Right kidney (tissue), 1 donor: Measurements from ENCODE around the gene TSPAN12.

Experiments
- DNase-seq: peaks from one replicate; pipeline ENCODE4 v3.0.0-alpha.2; 2016

The TSPAN12 gene

DNA sequence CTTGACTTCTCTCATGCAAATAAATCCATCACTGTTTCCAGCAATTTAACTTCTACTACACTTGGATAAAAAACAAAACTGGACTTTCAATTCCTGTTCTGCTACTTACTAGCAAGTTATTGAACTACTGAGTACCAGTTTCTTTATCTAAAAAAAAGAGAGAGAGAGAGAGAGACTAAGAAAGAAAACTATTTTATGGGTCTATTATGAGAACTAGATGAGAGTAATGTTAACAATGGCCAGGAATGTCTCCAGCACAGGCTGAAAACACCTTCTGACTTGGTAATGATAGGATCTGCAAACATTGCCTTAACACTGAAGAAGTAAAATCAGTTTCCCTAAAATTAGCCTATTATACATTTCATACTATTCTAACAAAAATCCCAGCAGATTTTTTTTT, 5.2 kb downstream of the TSPAN12 start:
- DNase-seq: no peak

DNA sequence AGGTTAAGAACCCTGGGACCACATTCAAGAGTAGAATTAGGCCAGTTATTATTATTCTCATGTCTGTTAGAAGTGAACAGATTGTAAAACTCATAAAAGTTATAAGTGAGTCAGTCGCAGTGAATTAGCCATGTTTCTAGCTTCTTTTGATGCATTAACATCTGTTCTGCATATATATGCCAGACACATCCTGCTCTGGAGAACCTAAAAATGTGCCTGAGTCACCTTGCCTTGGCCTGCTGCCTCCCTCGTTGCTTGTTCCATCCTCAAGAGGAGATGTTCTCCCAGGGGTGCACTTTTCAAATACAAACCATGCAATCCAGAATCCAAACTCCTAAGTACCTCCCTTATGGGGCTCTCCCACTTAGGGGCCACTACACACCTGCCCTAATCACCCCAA, 14.8 kb downstream of the TSPAN12 start:
- DNase-seq: no peak

DNA sequence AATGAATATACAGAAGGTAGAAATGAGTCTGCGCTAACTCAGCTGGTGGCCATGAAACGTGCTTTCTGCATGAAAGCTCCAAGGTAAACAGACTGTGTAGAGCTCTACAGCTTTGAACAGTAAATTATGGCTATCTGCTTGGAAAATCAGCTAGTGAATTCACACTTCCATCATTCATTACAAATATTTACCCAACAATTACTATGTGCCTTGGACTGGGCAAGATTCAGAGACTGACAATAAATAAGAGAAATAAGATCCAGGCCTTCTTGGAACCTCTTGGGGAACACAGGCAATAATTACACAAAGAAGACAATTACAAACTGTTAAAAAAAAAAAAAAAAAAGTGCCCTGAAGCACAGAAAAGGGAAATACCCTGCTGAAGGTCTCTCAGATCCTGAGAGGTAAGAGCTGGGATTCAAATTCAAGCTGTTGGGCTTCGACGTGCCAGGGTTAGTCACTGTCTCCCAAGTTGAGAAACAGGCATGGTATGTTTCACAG, 15.8 kb downstream of the TSPAN12 start:
- DNase-seq: no peak

DNA sequence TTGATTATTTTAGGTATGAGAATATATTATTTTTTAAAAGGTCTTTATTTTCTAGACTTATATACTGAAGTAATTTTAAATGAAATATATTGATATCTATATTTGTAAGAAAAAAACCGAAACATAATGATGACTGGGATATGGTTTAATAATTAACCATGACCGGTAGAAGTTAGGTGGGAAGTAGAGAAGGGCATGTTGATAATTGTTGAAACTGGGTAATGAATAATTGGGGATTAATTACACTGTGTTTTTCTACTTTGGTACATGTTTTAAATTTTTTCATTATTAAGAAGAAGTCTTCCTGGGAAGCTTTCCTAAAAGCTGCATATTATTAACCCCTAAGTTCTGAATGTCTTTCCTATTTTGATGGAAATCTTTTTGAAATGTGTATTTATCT, 16.3 kb downstream of the TSPAN12 start:
- DNase-seq: no peak

DNA sequence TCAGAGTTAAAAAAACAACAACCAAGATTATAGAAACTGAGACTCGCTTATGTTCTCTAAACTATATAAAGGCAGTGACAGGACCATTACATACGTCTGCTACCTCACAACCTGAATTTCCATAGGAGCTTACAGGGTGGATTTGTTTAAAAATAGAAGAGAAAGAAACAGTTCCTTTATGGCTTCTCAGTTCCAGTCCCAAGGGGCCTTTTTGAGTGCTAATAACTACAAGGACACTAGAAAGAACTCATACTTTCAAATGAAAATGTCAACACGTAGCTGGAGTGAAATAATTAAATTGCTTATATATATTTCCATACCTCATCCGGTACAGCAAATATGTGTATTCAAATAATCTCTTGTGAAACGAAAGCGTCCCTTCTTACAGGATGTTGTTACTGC, 19.7 kb downstream of the TSPAN12 start:
- DNase-seq: no peak

DNA sequence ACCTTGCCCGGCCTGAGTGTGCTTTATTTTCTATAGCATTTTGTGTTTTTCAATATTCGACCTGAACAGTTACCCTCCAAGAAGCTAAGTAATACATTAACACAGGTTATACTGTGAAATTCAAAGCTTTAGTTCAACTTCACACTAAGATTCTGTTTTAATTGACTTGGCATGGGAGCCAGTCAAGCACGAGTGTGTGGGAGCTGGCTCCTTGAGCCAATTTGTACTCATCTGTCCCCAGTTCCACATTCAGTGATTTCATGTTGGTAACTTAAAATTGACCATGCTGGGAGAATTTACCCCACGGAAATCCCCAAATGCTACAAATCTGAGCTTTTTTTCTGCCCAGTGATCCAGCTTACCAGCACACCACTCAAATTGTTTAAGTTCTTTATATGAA, 20.3 kb downstream of the TSPAN12 start:
- peak; percentile 23 for DNase-seq

DNA sequence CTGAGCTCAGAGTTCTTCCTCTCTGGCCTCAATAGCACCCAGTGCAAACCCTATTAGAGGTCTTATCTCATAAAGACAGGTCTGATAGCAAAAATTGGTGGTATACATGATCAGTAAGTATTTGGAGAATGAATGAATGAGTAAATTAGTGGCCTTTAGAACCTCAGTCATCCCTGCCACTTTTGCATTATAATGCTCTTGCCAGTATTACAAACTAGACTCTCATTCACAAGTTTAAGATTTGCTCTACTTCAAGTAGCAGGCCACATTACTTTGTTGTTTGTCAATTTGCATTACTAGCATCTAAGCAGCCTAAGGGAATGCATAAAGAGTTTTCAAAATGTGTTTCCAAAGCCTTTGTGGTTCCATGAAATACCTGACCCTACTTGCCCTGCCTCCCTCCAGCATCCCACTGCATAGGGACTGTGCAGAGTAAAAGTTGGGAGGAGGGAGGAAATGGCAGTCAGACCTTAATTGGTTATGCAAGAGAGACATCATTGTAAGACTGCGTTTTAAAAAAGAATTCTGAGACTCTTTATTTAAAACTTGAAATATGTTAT, 21.3 kb downstream of the TSPAN12 start:
- no peak for DNase-seq

DNA sequence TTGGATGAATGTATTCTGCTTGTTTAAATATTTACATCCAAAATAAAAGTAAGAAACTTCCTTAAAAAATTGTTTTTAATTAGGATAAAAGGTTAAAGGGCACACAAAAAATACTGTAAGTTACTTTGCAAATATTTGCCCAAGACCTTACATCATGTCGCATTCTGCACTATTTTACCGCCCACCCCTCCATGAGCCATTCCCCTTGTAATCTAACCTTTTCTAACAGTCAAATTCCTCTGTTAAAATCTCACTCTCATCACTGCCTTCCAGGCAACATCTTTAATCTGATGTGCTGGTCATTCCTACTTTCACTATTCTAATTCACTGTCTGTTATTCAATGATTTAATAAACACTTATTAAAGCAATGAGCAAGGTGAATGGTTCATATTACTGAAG, 23.2 kb downstream of the TSPAN12 start:
- DNase-seq: no peak

DNA sequence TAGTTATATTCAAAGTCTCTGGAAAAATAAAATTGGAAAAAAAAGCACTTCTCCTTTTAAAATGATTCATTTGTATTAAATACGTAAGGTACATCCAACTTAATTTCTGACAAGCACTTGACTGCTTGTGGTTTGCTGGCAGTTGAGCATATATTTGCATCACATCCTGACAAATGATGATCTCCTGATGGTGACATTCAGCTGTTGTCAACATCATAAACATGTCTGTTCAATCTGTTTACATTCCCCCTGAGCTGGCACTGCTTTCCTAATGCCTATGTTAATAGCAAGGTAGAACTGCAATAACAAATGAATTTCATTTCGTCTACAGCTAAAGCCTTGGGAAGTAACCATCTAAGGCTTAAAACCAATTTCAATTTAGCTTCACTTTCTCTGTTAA, 24.4 kb downstream of the TSPAN12 start:
- DNase-seq: no peak

DNA sequence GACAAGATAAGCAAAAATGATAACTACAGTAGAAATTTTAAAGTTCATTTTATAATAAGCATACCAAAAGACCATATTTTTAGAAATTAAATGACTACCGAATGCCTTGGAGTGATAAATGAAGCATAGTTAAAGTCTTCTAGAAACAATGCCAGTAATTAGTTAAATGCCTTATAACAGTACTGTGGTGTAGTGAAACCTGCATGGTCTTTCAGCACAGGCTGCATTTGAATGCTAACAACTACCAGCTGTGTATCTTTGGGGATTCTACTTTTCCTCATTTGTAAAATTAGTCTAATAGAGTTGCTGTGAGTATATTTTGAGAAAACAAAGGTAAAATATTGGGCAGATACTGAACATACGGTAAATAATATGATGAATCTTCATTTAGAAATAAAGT, 25.1 kb downstream of the TSPAN12 start:
- DNase-seq: no peak

DNA sequence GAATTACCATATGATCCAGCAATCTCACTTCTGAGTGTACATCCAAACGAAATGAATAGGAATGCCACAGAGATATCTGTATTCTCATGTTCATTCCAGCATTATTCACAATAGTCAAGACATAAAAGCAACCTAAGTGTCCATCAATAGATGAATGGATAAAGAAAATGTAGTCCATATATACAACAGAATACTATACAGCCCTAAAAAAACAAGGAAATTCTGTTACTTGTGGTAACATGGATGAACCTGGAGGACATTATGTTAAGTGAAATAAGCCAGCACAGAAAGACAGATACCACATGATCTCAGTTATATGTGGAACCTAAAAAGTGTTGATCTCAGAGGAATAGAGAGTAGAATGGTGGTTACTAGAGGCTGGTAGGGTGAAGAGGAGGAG, 26.7 kb downstream of the TSPAN12 start:
- DNase-seq: no peak

DNA sequence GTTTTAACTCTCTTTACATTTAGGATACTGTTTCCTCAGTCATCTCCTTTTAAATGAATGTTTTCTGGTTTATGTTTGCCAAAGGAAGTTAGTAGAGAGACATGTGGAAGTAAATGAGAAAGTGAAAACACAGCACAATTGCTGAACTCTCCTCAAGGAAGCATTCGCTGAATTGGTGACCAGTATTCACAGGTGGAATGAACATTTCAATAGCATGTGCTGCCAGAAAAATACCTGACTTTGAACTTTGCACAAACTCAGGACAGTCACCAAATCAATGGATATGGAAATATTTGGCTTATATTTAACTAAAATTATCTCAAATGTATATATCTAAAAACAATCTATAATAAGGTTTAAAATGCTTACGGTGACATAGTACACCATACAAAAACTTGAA, 28.5 kb downstream of the TSPAN12 start:
- DNase-seq: no peak

DNA sequence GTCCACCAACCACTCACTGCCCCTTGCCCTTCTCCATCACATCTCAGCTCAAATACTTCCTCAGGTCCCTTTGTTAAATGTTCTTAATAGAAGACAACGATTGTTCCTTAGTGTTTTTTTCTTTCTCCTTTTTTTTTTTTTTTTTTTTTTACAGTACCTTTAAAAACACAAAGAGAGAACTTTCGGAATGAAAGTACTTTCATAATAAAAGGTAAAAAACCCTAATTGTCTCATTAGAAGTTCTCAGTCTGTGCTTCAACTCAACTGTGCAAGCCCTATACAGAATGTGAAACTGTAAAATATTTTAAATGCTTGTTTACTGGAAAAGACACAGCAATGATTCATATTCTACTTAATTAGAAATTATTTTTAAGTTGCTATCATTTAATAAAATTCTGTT, 29.4 kb downstream of the TSPAN12 start:
- no peak for DNase-seq

DNA sequence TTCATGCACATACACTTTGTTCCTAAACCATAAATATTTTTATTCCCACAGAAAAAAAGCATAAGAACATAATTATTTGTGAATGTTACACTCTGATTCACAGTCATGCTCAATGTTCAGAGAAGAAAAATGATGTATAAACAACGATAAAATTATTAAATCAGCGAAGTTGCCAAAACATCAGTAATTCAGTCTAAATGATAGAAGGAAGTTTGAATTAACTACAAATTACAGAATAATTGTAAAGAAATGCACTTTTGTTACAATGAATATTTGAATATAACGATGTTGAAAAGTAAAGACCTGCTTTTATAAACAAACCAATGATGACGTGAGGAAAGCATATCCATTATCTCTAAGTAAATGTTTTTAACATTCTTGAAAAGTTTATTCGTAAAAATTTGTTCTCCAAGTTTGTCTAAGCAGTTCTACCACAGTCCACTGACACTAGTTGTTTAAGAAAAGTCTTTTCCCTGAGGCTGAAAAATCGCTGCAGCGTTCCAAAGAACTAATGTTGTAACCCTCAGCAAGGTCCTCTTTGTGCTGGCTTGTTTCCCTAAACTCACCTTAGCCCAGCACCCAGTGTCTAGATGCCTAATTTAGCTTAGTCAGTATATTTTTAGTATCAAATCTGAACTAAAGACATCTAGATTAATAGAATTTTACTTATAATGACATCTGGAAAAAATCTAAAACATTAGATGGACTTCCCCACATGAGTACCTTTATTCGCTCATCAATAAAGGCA, 30.4 kb downstream of the TSPAN12 start:
- no peak for DNase-seq

DNA sequence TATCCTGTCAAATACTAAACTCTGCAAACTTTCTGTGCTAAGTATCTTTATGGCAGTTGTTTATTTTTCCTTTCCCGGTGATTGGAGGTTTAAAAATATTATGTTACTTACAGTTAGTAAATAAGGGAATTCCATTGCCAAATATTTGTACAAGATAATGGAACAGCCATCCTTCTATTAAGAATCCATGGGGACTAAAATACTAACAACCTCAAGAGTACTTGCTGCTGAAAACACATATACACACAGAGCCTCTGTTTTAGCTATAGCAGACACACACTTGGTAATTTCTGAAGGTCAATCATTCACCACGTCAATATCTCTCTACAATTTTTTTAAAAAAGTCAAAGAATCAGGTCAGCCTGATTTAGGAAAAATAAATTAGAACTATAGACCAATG, 32.4 kb downstream of the TSPAN12 start:
- DNase-seq: no peak

DNA sequence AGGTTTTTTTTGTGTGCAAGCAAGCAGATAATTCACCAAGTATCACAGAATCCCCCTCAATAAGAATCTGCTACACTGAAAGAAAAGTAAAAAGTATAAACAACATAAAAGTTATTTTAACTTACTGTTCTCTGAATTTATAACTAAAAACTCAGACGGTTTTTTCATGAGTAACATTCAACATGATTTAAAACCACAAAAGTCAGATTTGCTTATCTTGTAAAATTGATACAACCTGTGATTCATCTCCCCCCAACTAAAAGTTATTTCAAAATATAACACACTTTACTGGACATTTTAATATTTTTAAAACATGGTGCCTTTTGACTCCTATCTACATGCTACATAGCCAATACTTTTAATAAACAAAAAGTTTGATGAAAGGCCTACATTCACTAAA, 32.8 kb downstream of the TSPAN12 start:
- no peak for DNase-seq

DNA sequence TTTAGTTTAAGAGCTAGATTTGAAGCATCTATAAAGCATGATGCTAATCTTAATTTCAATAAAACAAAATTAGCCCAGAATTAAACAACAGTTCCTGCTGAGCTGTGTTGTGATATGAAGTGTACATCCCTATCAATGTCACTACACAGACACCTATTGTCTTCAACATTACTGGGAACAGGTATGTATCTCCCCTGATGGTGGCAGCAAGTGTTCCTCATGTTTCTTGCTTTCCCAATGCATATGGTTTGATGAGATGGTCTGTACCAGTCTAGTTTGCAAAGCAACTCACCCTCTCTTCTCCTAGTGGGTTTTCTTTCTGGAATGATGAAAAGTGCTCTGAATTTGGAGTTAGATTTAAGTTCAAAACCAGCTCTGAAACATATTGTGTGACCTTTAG, 38.1 kb downstream of the TSPAN12 start:
- no peak for DNase-seq

DNA sequence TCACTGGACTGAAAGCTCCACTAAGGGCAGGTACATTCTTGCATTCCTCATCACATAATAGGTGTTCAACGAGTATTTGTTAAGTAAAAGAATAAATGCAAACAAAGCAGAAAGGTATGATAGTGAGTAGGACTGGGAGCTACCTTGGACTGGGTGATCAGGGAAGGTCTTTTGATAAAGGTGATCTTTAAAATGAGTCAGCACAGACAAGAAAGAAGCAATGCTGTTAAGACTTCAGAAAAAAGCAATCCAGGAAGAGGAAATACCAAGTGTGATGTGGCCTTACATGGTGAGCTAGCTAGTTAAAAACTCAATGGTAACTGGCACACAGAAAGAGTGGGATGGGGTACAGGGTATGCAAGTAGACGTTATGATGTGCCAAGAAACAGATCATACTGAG, 40.1 kb downstream of the TSPAN12 start:
- DNase-seq: no peak

DNA sequence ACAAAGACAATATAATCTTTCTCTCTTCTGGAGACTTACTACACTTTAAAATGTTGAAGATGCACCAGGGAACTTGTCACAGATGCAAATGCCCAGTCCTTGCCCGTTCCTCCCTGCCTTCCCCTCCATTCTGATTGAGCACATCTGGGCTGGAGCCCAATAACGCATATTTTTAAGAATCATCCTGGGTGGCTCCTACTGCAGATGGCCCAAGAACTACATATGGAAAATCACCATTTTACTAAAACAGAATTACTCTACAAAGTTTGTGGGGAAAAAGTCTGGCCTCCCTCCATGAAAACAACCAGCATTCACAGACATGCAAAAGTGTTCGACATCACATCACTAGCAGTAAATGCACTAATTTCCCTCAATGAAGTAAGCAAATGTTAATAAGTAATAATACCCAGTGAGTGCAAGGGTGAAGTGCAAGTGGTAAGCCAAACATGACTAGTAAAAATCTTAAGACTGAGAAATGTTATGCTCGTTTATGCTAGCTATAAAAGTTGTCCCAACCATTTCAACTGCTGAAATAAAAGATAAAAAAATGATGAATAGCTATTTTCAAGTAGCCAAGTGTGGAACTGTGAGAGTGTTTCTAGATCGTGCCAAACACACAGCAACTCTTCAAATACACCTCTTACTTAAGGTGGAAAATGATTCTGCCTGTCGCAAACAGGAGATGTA, 43.5 kb downstream of the TSPAN12 start:
- DNase-seq: no peak

DNA sequence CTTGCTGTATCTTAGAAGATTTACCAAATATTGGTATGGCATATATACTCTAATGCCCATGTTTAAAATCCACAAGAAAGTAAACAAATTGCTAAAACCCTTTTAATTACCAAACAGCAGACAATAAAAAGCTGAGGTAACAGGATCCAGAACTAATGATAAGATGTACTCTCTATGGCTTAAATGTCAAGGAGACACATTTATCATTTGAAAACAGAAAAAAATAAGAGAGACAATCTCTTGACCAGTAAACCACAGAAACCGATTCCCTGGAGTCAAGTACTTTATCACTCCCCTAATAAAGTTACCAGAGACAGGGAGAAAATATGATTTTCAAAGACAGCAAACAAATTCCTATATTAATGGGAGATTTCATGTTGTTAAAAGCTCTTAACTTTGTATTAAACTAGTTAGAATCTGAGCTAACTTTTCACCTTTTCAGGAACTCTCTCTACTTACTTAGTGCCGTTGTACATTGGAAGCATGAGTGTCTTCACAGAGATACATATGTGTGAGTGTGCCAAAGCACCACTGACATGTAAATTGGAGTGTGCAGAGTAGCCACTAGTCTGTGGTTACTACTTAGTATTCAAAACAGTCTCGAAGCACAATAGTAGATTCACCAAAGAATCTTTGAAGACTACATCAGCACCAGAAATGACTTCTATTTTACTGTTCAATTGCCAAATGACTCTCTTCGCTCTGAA, 44.2 kb downstream of the TSPAN12 start:
- no peak for DNase-seq

DNA sequence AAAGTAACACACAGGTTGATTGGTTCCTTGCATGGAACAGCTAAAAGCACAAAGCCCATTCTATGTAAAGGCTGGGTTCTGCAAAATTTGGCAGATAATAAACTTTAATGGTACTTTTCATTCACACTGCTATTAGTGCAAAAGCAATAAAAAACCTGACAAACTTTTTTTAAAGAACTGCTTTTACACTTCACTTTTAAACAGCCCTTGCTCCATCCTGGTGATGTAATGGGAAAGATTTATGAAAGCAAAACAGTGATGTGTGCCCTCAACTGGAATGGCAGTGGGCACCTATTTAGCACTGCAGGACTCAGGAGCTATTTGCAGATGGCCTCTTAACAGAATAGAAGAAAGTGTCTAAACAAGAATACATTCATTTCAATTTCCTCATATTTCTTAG, 44.9 kb downstream of the TSPAN12 start:
- DNase-seq: no peak

DNA sequence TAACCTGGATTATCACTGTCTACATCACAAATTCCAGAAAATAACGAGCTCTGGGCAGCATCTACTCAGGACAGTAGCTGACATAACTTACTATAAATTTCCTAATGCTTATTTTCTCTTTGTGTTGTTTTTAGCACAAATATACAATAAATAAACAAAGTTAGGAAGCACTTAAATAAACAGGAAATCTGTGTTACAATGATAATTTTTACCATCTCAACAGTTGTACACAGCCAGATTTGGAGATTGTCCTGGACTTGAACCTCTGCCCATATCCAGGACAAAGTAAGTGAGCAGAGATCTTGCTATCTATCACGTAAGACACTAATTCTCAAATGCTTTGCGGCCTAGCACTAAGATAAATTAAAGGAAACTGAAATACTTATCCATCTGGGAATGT, 48.7 kb downstream of the TSPAN12 start:
- DNase-seq: no peak

DNA sequence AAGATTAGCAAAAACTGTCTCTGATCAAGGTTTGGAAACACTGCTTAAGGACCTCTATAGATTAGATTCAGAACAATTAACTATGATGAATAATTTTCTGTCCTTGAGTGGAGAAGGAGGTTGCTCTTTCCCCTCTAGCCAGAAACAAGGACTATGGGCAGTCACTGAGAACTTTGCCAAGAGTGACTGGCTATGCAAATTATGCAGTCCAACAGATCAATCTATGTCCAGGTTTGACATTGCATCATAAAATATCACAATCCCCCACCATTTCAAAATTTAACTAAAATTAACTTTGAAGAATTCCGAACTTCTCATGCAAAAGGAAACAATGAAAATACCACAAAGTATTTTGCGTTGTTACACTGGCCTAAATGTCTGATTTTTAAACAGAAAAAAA, 50.6 kb downstream of the TSPAN12 start:
- DNase-seq: no peak
